T-cell (primary cell): ENCODE results near the gene OR9A4. TPM values are rescaled to one million over a fixed set of nuclear protein-coding genes. Genes with fewer than 3 reads are reported as not detected.

ENCODE experiments used
- ATAC-seq, 4 experiments: fragments of 200-7000 bp in 3 of 4; fragments of 150-1000 bp in 1 of 4; cut with Tn5 transposase; replicated peaks in 1 of 4; 1 replicate in 3 of 4; 2 replicates in 1 of 4; pipeline ENCODE4 v1.10.0; 2021; ENCODE audit warnings: moderate library complexity in 3 of 4, mild to moderate bottlenecking in 2 of 4, moderate number of reproducible peaks in 1 of 4
- CTCF ChIA-PET, 2 donors: fragments of 300-600 bp; sonication (Branson Sonifier 250); formaldehyde crosslinking; loops; one replicate each; lab custom pipeline; 2022; ENCODE audit warnings: antibody characterized with exemption in 2 of 2; lab: Charles Lee
- POLR2A ChIA-PET, 2 donors: fragments of 300-600 bp; sonication (Branson Sonifier 250); formaldehyde crosslinking; loops; one replicate each; lab custom pipeline; 2022; ENCODE audit warnings: antibody characterized with exemption in 2 of 2; lab: Charles Lee
- DNase-seq, 35 experiments: peaks; one replicate each; pipeline versions ENCODE4 v3.0.0 to v3.0.0-alpha.2; 2013 to 2023
- H3K27ac ChIP-seq: one replicate; pipeline ENCODE4 v1.5.1; 2013; ENCODE audit warnings: low read length
- H3K27me3 ChIP-seq, 2 experiments: replicated peaks in 1 of 2; 1 replicate in 1 of 2; 2 replicates in 1 of 2; pipeline versions ENCODE4 v1.6.1 to v1.7.0; 2013; ENCODE audit warnings: low read length in 1 of 2, mixed read lengths in 1 of 2; ENCODE audit not compliant: control insufficient read depth in 2 of 2, insufficient read depth in 2 of 2; ENCODE audit errors: extremely low read depth in 1 of 2
- H3K36me3 ChIP-seq, 2 donors: 1 replicate in 1 of 2; 2 replicates in 1 of 2; pipeline versions ENCODE4 v1.6.1 to v1.7.0; 2013; ENCODE audit warnings: low read length in 1 of 2; ENCODE audit not compliant: control insufficient read depth in 2 of 2, insufficient read depth in 1 of 2; ENCODE audit errors: extremely low read depth in 1 of 2
- H3K4me1 ChIP-seq, 2 experiments: 1 replicate in 1 of 2; 2 replicates in 1 of 2; pipeline versions ENCODE4 v1.6.1 to v1.7.0; 2013; ENCODE audit warnings: low read length in 2 of 2, mixed read lengths in 1 of 2; ENCODE audit not compliant: insufficient read depth in 2 of 2, control insufficient read depth in 1 of 2; ENCODE audit errors: extremely low read depth in 1 of 2
- H3K4me3 ChIP-seq, 2 donors: 1 replicate in 1 of 2; 2 replicates in 1 of 2; pipeline versions ENCODE4 v1.5.1 to v1.7.0; 2013; ENCODE audit warnings: mild to moderate bottlenecking in 2 of 2, low read length in 1 of 2, moderate library complexity in 1 of 2; ENCODE audit not compliant: control insufficient read depth in 1 of 2; ENCODE audit errors: extremely low read depth in 1 of 2
- H3K9me3 ChIP-seq: 2 replicates; pipeline ENCODE4 v1.7.0; 2013
- H3K27ac Mint-ChIP-seq, 2 donors: one replicate each; pipeline ENCODE4 v1.8.0; 2020 to 2021; ENCODE audit warnings: mild to moderate bottlenecking in 2 of 2, mixed read lengths in 2 of 2
- H3K27me3 Mint-ChIP-seq, 2 donors: one replicate each; pipeline ENCODE4 v1.8.0; 2021 to 2022; ENCODE audit warnings: mixed read lengths in 2 of 2
- H3K36me3 Mint-ChIP-seq: one replicate; pipeline ENCODE4 v1.8.0; 2021; ENCODE audit warnings: mixed read lengths
- H3K4me1 Mint-ChIP-seq, 3 donors: one replicate each; pipeline ENCODE4 v1.8.0; 2020 to 2022; ENCODE audit warnings: mixed read lengths in 3 of 3, mild to moderate bottlenecking in 1 of 3
- H3K4me3 Mint-ChIP-seq, 3 donors: one replicate each; pipeline ENCODE4 v1.8.0; 2020 to 2022; ENCODE audit warnings: mild to moderate bottlenecking in 3 of 3, mixed read lengths in 3 of 3, moderate library complexity in 3 of 3
- H3K9me3 Mint-ChIP-seq, 3 donors: one replicate each; pipeline ENCODE4 v1.8.0; 2020 to 2022; ENCODE audit warnings: mixed read lengths in 3 of 3
- WGBS: methylation state at CpG from one replicate; pipeline ENCODE4 v1.1.5; 2013; ENCODE audit warnings: missing lambda C conversion rate; ENCODE audit not compliant: insufficient coverage; 5-methylcytosine and 5-hydroxymethylcytosine counted together
- total RNA-seq, 35 experiments: library from RNA in 6 of 35; stranded (reverse) in 6 of 35; fragments of 120-200 nt in 1 of 35; gene quantifications; one replicate each; pipeline versions ENCODE4 v1.2.1 to v1.2.4 and lab custom pipeline; 2013 to 2026

Gene OR9A4
- total RNA-seq, 5 donors from 2014 or later (not counting 1 experiment from before 2014, with no cell fraction given) = not detected

- Histone ChIP-seq H3K36me3 (no peaks in the 10 kb centered on the region), H3K27me3 (peaks cover 0 to under 1% of the 10 kb centered on the region in 2 experiments), H3K4me1 (no peaks in the 10 kb centered on the region), H3K9me3 (no peaks in the 10 kb centered on the region), H3K27ac (no peak overlapping the region), H3K4me3 (no peak overlapping the region)
- H3K4me1 Mint-ChIP-seq = no peaks in the 10 kb centered on the region
- DNase-seq = no peak
- ChIA-PET CTCF (no interaction called here), POLR2A (no interaction called here)
- ATAC-seq = no peak
- WGBS = 81% methylated on average over 2 of the region's 2 CpGs
- H3K36me3 Mint-ChIP-seq = no peaks in the 10 kb centered on the region
- peaks cover 0 to 2% of the 10 kb centered on the region in 2 donors for H3K27me3 Mint-ChIP-seq
- no peak overlapping the region for H3K4me3 Mint-ChIP-seq
- no peak overlapping the region for H3K27ac Mint-ChIP-seq
- H3K9me3 Mint-ChIP-seq = no peaks in the 10 kb centered on the region
These were observed 33.3 kb downstream of the OR9A4 start for GRCh38 chr7:141949451-141949850.

GRCh38 chr7:141949911-141950310 lies 33.7 kb downstream of the OR9A4 start:
- Mint-ChIP-seq H3K4me3 (no peak overlapping the region), H3K9me3 (no peaks in the 10 kb centered on the region), H3K27ac (no peak overlapping the region), H3K4me1 (no peaks in the 10 kb centered on the region), H3K27me3 (peaks cover 0 to 2% of the 10 kb centered on the region in 2 donors), H3K36me3 (no peaks in the 10 kb centered on the region)
- Histone ChIP-seq H3K9me3 (no peaks in the 10 kb centered on the region), H3K4me3 (no peak overlapping the region), H3K27ac (no peak overlapping the region), H3K4me1 (no peaks in the 10 kb centered on the region), H3K36me3 (no peaks in the 10 kb centered on the region), H3K27me3 (peaks cover 0 to 4% of the 10 kb centered on the region in 2 experiments)
- 90% methylated on average over 3 of the region's 3 CpGs for WGBS
- no peak for DNase-seq
- ChIA-PET CTCF (no interaction called here), POLR2A (no interaction called here)
- no peak for ATAC-seq

GRCh38 chr7:141950806-141951205 lies 34.6 kb downstream of the OR9A4 start:
- peaks cover 0 to 2% of the 10 kb centered on the region in 2 donors for H3K27me3 Mint-ChIP-seq
- no peaks in the 10 kb centered on the region for H3K36me3 Mint-ChIP-seq
- no peaks in the 10 kb centered on the region for H3K9me3 ChIP-seq
- H3K27ac Mint-ChIP-seq = no peak overlapping the region
- no peak overlapping the region for H3K27ac ChIP-seq
- peaks cover 0 to 4% of the 10 kb centered on the region in 2 experiments for H3K27me3 ChIP-seq
- H3K4me1 ChIP-seq = no peaks in the 10 kb centered on the region
- H3K9me3 Mint-ChIP-seq = no peaks in the 10 kb centered on the region
- no peak overlapping the region for H3K4me3 ChIP-seq
- H3K4me3 Mint-ChIP-seq = no peak overlapping the region
- no peaks in the 10 kb centered on the region for H3K36me3 ChIP-seq
- DNase-seq = no peak
- CTCF ChIA-PET = no interaction called here
- ATAC-seq = no peak
- WGBS = 100% methylated on average over 1 of the region's 1 CpG
- POLR2A ChIA-PET = no interaction called here
- no peaks in the 10 kb centered on the region for H3K4me1 Mint-ChIP-seq

GRCh38 chr7:141952461-141952860 lies 36.3 kb downstream of the OR9A4 start:
- Histone ChIP-seq H3K36me3 (no peaks in the 10 kb centered on the region), H3K9me3 (no peaks in the 10 kb centered on the region), H3K27me3 (peaks cover 0 to 4% of the 10 kb centered on the region in 2 experiments), H3K27ac (no peak overlapping the region), H3K4me1 (no peaks in the 10 kb centered on the region), H3K4me3 (no peak overlapping the region)
- H3K4me3 Mint-ChIP-seq = no peak overlapping the region
- ATAC-seq (no peak), DNase-seq (no peak)
- no peaks in the 10 kb centered on the region for H3K9me3 Mint-ChIP-seq
- H3K36me3 Mint-ChIP-seq = no peaks in the 10 kb centered on the region
- no peak overlapping the region for H3K27ac Mint-ChIP-seq
- peaks cover 0 to 2% of the 10 kb centered on the region in 2 donors for H3K27me3 Mint-ChIP-seq
- H3K4me1 Mint-ChIP-seq = no peaks in the 10 kb centered on the region
- WGBS = 83% methylated on average over 1 of the region's 1 CpG
- CTCF ChIA-PET = no interaction called here
- POLR2A ChIA-PET = no interaction called here

- Mint-ChIP-seq H3K27me3 (peaks cover 0 to 2% of the 10 kb centered on the region in 2 donors), H3K4me3 (no peak overlapping the region), H3K36me3 (no peaks in the 10 kb centered on the region), H3K9me3 (no peaks in the 10 kb centered on the region), H3K27ac (no peak overlapping the region), H3K4me1 (no peaks in the 10 kb centered on the region)
- DNase-seq (no peak), ATAC-seq (no peak)
- CTCF ChIA-PET = no interaction called here
- no CpG with 5 or more reads among the region's 1 CpG for WGBS
- POLR2A ChIA-PET = no interaction called here
- Histone ChIP-seq H3K27ac (no peak overlapping the region), H3K9me3 (no peaks in the 10 kb centered on the region), H3K27me3 (peaks cover 0 to 4% of the 10 kb centered on the region in 2 experiments), H3K4me1 (no peaks in the 10 kb centered on the region), H3K4me3 (no peak overlapping the region), H3K36me3 (no peaks in the 10 kb centered on the region)
These were observed 38.1 kb downstream of the OR9A4 start for GRCh38 chr7:141954334-141954733.

GRCh38 chr7:141956084-141956483 lies 39.9 kb downstream of the OR9A4 start:
- CTCF ChIA-PET = no interaction called here
- peaks cover 0 to 4% of the 10 kb centered on the region in 2 experiments for H3K27me3 ChIP-seq
- Mint-ChIP-seq H3K9me3 (no peaks in the 10 kb centered on the region), H3K4me1 (no peaks in the 10 kb centered on the region), H3K4me3 (no peak overlapping the region), H3K27ac (no peak overlapping the region), H3K27me3 (no peaks in the 10 kb centered on the region), H3K36me3 (no peaks in the 10 kb centered on the region)
- H3K36me3 ChIP-seq = no peaks in the 10 kb centered on the region
- no CpG with 5 or more reads among the region's 3 CpGs for WGBS
- H3K9me3 ChIP-seq = no peaks in the 10 kb centered on the region
- H3K4me1 ChIP-seq = no peaks in the 10 kb centered on the region
- POLR2A ChIA-PET = no interaction called here
- no peak overlapping the region for H3K4me3 ChIP-seq
- H3K27ac ChIP-seq = no peak overlapping the region
- DNase-seq = no peak
- no peak for ATAC-seq
